ENCODE data around the gene SH3D19.

Gene SH3D19

GRCh38 chr4:151251603-151252304 lies 73.7 kb downstream of the SH3D19 start:
- TF ChIP-seq, protein P1, sequence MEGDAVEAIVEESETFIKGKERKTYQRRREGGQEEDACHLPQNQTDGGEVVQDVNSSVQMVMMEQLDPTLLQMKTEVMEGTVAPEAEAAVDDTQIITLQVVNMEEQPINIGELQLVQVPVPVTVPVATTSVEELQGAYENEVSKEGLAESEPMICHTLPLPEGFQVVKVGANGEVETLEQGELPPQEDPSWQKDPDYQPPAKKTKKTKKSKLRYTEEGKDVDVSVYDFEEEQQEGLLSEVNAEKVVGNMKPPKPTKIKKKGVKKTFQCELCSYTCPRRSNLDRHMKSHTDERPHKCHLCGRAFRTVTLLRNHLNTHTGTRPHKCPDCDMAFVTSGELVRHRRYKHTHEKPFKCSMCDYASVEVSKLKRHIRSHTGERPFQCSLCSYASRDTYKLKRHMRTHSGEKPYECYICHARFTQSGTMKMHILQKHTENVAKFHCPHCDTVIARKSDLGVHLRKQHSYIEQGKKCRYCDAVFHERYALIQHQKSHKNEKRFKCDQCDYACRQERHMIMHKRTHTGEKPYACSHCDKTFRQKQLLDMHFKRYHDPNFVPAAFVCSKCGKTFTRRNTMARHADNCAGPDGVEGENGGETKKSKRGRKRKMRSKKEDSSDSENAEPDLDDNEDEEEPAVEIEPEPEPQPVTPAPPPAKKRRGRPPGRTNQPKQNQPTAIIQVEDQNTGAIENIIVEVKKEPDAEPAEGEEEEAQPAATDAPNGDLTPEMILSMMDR (IDR thresholded peaks at IDR 0.05; ENCODE audit: low read depth, low read length) = no peak
- no peak overlapping the region for H3K4me3 ChIP-seq (ENCODE audit: low read depth, low read length)
- DNase-seq (ENCODE audit: low read depth, low spot score) = no peak
- in situ Hi-C loops (cut with HindIII; ENCODE audit: low sequenced_read_pairs) = no loop called here

DNA sequence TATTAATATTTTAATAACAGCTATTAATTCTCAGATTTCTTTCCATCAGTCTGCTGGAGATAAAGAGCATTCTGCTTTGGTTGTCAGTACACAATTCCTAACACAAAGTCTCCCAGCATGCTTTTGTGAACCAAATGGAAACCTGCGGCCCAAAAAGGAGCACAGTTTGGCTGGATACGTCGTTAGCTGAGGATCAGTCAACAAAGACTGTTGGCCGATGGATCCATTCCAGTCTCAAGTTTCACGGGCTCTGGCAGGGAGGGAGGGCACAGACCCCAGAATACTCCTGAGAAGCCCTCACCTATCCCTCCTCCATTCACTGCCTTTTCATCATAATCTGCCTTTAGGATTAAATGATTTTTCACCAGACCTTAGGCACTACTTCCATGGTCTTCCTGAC lies 74.7 kb downstream of the SH3D19 start:
- no peak overlapping the region for H3K4me3 ChIP-seq (ENCODE audit: low read depth, low read length)
- no peak for DNase-seq (ENCODE audit: low read depth, low spot score)
- TF ChIP-seq, protein P1 (IDR thresholded peaks at IDR 0.05; ENCODE audit: low read depth, low read length) = no peak
- in situ Hi-C loops (cut with HindIII; ENCODE audit: low sequenced_read_pairs) = no loop called here

DNA sequence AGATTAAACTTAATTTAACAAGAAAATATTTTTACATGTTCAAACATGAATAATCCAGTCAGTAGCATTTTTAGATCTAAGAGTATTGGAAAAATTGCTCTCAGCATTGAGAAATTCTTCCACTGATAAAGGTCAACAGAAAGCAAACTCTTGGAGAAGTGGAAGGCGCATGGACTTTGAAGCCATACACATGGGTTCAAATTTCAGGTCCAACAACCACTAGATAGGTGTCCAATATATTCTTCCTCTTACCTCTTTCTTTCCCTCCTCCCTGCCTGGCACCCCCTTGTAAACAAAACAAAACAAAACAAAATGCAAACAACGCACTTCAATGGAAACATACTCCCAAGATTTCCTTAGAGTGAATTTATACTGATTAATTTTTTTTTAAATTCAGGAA lies 76.9 kb downstream of the SH3D19 start:
- TF ChIP-seq, protein P1 (IDR thresholded peaks at IDR 0.05; ENCODE audit: low read depth, low read length) = no peak
- in situ Hi-C loops (cut with HindIII; ENCODE audit: low sequenced_read_pairs) = no loop called here

GRCh38 chr4:151247395-151247794 lies 78.0 kb downstream of the SH3D19 start:
- TF ChIP-seq, protein P1 (IDR thresholded peaks at IDR 0.05; ENCODE audit: low read depth, low read length) = no peak
- in situ Hi-C loops (cut with HindIII; ENCODE audit: low sequenced_read_pairs) = no loop called here
- H3K4me3 ChIP-seq (ENCODE audit: low read depth, low read length) = no peak overlapping the region
- no peak for DNase-seq (ENCODE audit: low read depth, low spot score)

More for the DNA sequence above, 76.9 kb downstream of the SH3D19 start:
- no peak for DNase-seq (ENCODE audit: low read depth, low spot score)
- no peak overlapping the region for H3K4me3 ChIP-seq (ENCODE audit: low read depth, low read length)

DNA sequence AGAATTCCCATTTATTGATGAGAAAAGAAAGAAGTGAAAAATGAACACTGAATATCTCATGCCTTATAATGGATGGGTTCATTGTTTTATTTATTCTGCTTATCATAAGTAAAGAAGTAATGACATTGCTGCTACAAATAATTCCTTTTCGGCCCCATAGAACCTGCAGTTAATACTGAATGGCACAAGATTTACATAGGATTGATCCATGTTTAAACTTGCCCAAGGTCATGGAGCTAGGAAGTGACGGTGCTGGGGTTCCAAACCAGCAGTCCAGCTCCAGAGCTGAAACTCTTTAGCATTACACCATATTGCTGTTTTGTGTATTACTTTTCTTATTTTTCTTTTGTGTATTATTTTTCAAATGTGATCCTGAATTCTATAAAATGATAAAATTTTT lies 78.7 kb downstream of the SH3D19 start:
- in situ Hi-C loops (cut with HindIII; ENCODE audit: low sequenced_read_pairs) = no loop called here
- H3K4me3 ChIP-seq (ENCODE audit: low read depth, low read length) = no peak overlapping the region
- TF ChIP-seq, protein P1 (IDR thresholded peaks at IDR 0.05; ENCODE audit: low read depth, low read length) = no peak
- DNase-seq (ENCODE audit: low read depth, low spot score) = no peak

DNA sequence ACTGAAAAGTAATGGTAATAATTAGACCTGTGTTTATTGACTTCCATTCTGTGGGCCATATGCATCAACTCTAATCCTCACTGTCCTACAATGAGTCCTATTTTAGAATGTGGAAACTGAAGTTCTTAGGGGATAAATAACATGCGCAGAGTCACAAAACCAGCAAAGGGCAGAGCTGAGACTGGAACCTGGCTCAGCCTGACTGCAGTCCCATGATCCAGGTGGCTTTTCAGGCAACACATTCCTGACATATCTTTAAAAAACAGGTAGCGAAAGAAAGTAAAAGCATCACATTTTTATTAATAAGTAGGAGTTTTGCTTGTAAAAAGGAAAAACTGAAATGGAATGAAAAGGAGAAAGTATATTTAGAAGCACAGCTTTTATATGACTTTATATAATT lies 83.1 kb downstream of the SH3D19 start:
- TF ChIP-seq, protein P1 (IDR thresholded peaks at IDR 0.05; ENCODE audit: low read depth, low read length) = no peak
- no peak for DNase-seq (ENCODE audit: low read depth, low spot score)
- in situ Hi-C loops (cut with HindIII; ENCODE audit: low sequenced_read_pairs) = no loop called here
- no peak overlapping the region for H3K4me3 ChIP-seq (ENCODE audit: low read depth, low read length)
